Measurements from ENCODE around the gene CORO2B. TPM values are rescaled to one million over a fixed set of nuclear protein-coding genes. Genes with fewer than 3 reads are reported as not detected.

The CORO2B gene
- total RNA-seq, 6 donors from 2014 or later, result 0.79 to 9.0 (median 2.0) TPM

GRCh38 chr15:68701886-68702285 is 123.1 kb downstream of the CORO2B start:
- 92 to 96% methylated on average over 6 of the region's 6 CpGs for WGBS, 2 donors
- no peaks in the 10 kb centered on the region for H3K36me3 ChIP-seq
- H3K4me3 ChIP-seq, result no peak overlapping the region
- ATAC-seq (ENCODE audit: low FRiP score in 2 of 2) (no peak), DNase-seq (no peak)
- H3K9me3 ChIP-seq, result no peaks in the 10 kb centered on the region
- peak overlapping the region in 1 of 4 donors; percentile 26 for H3K27ac ChIP-seq
- TF ChIP-seq EP300 (IDR thresholded peaks at IDR 0.05) (no peak), POLR2AphosphoS5 (IDR thresholded peaks at IDR 0.05) (no peak), POLR2A (IDR thresholded peaks at IDR 0.05) (no peak), CTCF (IDR thresholded peaks at IDR 0.05) (no peak)
- H3K27me3 ChIP-seq, result no peaks in the 10 kb centered on the region
- H3K4me1 ChIP-seq, result peaks cover 25 to 34% (median 29%) of the 10 kb centered on the region in 4 donors

- H3K4me3 ChIP-seq, result no peak overlapping the region
- no peaks in the 10 kb centered on the region for H3K36me3 ChIP-seq
- DNase-seq (peak in 1 of 2 donors; percentile 46), ATAC-seq (ENCODE audit: low FRiP score in 2 of 2) (peak; percentile 24 to 37)
- peak overlapping the region in 3 of 4 donors; percentile 30 to 59 (median 53) for H3K27ac ChIP-seq
- peaks cover 23 to 34% (median 28%) of the 10 kb centered on the region in 4 donors for H3K4me1 ChIP-seq
- TF ChIP-seq POLR2A (IDR thresholded peaks at IDR 0.05), result no peak
- peak in 1 of 2 donors; percentile 40 for TF ChIP-seq POLR2AphosphoS5 (IDR thresholded peaks at IDR 0.05)
- H3K9me3 ChIP-seq, result no peaks in the 10 kb centered on the region
- WGBS, 2 donors, result 6 to 10% methylated on average over 6 of the region's 6 CpGs
- no peaks in the 10 kb centered on the region for H3K27me3 ChIP-seq
Measured at GRCh38 chr15:68704496-68705021, 125.8 kb downstream of the CORO2B start.

GRCh38 chr15:68706256-68706655 is 127.5 kb downstream of the CORO2B start:
- H3K4me1 ChIP-seq, result peaks cover 11 to 20% (median 13%) of the 10 kb centered on the region in 4 donors
- ATAC-seq (ENCODE audit: low FRiP score in 2 of 2), result no peak
- TF ChIP-seq POLR2A (IDR thresholded peaks at IDR 0.05), result no peak
- TF ChIP-seq CTCF (IDR thresholded peaks at IDR 0.05), result no peak
- TF ChIP-seq EP300 (IDR thresholded peaks at IDR 0.05), result no peak
- TF ChIP-seq POLR2AphosphoS5 (IDR thresholded peaks at IDR 0.05), result no peak
- peaks cover 0 to under 1% (median 0%) of the 10 kb centered on the region in 4 donors for H3K36me3 ChIP-seq
- H3K9me3 ChIP-seq, result no peaks in the 10 kb centered on the region
- H3K27ac ChIP-seq, result no peak overlapping the region
- no peaks in the 10 kb centered on the region for H3K27me3 ChIP-seq
- DNase-seq, result no peak
- H3K4me3 ChIP-seq, result no peak overlapping the region
- WGBS, 2 donors, result 87 to 94% methylated on average over 4 of the region's 4 CpGs

GRCh38 chr15:68706931-68707330 is 128.1 kb downstream of the CORO2B start:
- DNase-seq (no peak), ATAC-seq (ENCODE audit: low FRiP score in 2 of 2) (no peak)
- no peak for TF ChIP-seq EP300 (IDR thresholded peaks at IDR 0.05)
- TF ChIP-seq POLR2AphosphoS5 (IDR thresholded peaks at IDR 0.05), result no peak
- TF ChIP-seq POLR2A (IDR thresholded peaks at IDR 0.05), result no peak
- no peak for TF ChIP-seq CTCF (IDR thresholded peaks at IDR 0.05)
- H3K36me3 ChIP-seq, result peaks cover 0 to 7% (median 0%) of the 10 kb centered on the region in 4 donors
- H3K4me3 ChIP-seq, result no peak overlapping the region
- H3K9me3 ChIP-seq, result no peaks in the 10 kb centered on the region
- no peaks in the 10 kb centered on the region for H3K27me3 ChIP-seq
- WGBS, 2 donors, result 73 to 84% methylated on average over 11 of the region's 11 CpGs
- H3K27ac ChIP-seq, result no peak overlapping the region
- H3K4me1 ChIP-seq, result peaks cover 11 to 20% (median 13%) of the 10 kb centered on the region in 4 donors

- 66 to 67% methylated on average over 5 of the region's 5 CpGs for WGBS, 2 donors
- no peak for TF ChIP-seq POLR2AphosphoS5 (IDR thresholded peaks at IDR 0.05)
- no peak for TF ChIP-seq POLR2A (IDR thresholded peaks at IDR 0.05)
- TF ChIP-seq CTCF (IDR thresholded peaks at IDR 0.05), result no peak
- TF ChIP-seq EP300 (IDR thresholded peaks at IDR 0.05), result no peak
- ATAC-seq (ENCODE audit: low FRiP score in 2 of 2), result no peak
Measured at GRCh38 chr15:68707386-68707785, 128.6 kb downstream of the CORO2B start.

More at GRCh38 chr15:68707386-68707785, 128.6 kb downstream of the CORO2B start:
- DNase-seq, result no peak
- Histone ChIP-seq H3K4me1 (peaks cover 11 to 20% (median 13%) of the 10 kb centered on the region in 4 donors), H3K36me3 (peaks cover 0 to 8% (median 0%) of the 10 kb centered on the region in 4 donors), H3K4me3 (no peak overlapping the region), H3K9me3 (no peaks in the 10 kb centered on the region), H3K27ac (no peak overlapping the region), H3K27me3 (no peaks in the 10 kb centered on the region)
